HG03159 (cell line): ENCODE results near the gene ZFP62.

ENCODE experiments used
- ATAC-seq: cut with Tn5 transposase; IDR thresholded peaks from one replicate; pipeline ENCODE4 v1.9.1; 2021; ENCODE audit warnings: mild to moderate bottlenecking, moderate library complexity; ENCODE audit not compliant: unreplicated experiment

ZFP62 gene

DNA sequence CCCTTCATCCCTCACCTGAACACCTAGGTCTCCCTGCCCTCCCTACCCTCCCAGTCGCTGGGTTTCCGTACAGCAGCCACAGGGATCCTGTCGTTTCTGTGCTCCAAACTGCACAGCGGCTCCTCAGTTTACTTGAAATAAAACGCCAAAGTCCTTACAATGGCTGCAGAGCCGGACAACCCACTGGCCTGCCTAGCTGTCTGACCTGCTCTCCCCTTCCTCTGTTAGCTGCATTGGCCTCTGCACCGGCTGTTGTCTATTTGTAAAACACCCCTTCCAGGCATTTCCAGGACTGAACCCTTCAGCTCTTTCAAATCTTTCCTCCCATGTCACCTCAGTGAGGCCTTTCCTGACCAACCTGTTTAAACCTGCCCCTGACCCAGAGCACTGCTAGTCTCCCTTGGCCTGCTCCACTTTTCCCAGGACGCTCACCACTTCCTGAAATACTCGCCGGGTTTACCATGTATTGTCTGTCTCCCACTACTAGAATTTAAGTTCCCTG, 49.4 kb downstream of the ZFP62 start:
- ATAC-seq: no peak

DNA sequence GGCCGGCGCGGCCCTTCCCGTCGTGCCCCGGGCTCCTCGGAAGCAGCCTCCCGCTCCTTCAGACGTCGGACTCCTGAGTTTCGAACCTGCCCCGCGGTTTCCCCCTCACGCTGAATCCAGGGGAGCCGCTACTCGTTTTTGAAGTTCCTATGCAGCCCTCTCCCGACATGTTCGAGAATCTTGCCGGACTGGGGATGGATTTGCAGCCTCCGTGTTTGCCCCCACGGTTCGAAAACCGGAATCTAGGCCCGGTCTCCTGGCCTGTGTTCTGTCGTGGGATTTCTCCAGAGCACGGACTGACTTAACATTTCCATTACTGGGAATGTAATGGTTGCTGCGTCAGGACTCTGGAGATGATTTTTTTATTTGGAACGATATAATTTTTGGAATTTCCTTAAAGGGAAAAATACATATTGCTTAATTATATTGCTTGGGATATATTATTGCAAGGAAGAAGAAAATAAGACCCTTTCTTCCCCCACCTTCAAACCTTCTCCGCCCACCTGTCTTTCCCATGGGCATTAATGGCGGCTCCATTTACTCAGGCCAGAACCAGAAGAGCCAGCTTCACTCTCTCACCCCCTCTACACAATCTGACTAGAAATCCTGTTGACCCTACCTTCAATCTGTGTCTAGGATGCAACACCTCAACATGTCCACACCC, 50.0 kb downstream of the ZFP62 start:
- no peak for ATAC-seq

DNA sequence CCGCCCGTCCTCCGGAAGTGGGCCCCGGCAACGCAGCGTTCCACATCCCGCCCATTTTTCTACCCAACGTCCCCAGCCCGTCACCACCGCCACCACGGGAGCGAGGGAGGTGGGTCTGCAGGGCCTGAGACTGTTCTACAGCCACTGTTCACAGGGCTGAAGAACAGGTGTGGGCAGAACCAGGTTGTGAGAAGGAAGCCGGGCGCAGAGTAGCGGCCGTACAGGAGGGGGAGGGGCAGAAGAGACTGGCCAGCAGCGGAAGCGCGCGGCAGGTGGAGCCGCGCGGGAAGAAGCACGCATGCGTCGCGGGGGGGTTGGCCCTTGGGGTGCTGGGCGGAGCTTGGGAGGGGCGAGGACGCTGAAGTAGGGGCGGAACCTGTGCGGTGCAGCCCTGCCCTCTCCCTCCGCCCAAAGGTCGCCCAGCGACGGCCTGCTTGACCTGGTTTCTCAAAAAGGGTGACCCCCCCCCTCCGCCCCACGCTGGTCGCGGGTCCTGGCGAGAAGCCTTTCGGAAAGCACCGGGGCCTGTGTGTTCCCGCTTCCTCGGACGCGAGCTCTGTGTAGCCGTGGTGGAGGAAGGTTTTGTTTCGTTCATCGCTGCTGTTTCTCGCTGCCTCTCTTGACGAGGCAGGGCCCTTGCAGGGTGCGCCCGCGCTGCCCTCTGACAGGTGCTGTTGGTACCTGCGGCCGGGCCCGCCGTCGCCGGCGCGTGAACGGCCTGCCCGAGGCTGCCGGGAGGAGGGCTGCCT, 50.7 kb downstream of the ZFP62 start:
- peak; percentile 68 for ATAC-seq

DNA sequence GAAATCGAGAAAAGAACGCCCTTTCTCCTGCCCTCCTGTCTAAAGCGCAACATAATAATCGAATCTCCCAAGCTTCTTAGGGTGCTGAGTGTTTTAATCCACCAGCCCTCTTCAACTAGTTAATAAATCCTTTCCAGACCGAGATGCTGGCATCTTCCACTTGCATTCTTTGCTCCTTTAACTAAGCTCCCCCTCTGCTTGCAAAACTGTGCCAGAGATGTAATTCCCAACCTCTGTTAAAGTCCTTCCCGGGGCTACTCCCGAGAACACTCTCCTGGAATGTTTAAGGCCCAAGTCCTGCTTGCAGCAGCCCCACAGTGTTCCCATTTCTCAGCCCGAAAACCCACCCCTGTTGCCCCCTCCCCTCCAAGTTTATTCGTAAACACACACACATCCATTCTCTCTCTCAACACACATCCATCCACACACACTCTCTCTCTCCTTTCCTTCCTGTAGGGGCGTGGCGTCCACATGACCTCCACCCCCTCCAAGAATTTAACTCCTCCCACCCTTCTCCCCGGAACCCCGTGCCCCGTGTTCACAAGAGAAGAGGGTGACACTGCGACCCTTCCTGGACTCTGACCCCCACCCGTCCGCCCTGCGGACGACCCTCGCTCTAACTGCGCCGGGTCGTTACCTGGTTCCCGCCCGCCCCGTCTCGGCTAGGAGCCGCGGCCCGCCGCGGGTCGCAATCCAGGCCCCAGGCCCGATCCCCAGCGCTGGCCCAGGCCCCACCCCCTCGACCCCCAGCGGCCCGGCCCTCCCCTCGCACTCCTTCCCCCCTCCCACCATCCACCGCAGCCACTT, 51.5 kb downstream of the ZFP62 start:
- ATAC-seq: peak; percentile 60

DNA sequence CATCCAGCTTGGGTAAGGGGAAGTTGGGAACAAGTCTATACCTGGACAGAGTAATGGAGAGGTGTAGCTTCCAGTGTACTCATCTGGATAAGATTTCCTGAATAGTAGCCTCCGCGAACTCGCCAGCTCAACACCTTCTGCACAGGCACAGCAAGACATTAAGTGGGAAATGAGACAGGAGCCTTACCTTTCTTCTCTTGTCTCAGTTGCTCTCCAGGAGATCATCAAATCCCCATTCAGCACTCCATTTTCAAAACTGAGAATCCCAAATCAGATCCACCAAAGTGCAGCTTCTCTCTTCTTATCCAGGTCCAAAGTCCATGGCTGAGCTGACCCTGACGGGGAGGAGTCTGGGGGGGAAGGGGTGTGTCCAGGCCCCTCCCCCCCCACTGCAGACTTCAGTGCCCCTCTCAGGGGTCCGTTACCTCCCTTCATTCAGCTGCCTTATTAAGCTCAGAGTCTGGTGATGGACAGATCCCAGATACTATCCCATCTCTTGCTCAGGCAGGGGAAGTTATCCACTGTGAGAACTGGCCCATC, 52.5 kb downstream of the ZFP62 start:
- no peak for ATAC-seq

GRCh38 chr5:180807654-180808414, 53.2 kb downstream of the ZFP62 start:
- ATAC-seq: no peak

DNA sequence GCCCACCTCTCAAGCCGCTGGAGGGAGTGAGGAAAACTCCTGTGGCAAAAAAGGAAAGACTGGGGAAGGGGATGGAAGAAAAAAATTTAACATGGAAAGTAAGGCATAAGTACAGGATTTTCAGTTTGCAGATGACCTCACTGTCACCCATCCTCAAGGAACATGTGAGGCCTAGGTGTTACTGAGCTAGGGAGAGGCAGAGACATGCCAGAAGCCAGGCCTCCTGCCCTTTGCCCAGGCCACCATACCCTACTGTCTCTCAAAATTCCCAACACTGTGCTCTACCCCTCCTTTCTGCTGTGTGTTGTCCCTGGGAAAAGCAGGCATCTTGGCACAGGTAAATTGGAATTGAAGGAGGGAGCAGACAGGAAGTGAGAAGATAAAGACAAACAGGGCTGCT, 54.0 kb downstream of the ZFP62 start:
- ATAC-seq: no peak

DNA sequence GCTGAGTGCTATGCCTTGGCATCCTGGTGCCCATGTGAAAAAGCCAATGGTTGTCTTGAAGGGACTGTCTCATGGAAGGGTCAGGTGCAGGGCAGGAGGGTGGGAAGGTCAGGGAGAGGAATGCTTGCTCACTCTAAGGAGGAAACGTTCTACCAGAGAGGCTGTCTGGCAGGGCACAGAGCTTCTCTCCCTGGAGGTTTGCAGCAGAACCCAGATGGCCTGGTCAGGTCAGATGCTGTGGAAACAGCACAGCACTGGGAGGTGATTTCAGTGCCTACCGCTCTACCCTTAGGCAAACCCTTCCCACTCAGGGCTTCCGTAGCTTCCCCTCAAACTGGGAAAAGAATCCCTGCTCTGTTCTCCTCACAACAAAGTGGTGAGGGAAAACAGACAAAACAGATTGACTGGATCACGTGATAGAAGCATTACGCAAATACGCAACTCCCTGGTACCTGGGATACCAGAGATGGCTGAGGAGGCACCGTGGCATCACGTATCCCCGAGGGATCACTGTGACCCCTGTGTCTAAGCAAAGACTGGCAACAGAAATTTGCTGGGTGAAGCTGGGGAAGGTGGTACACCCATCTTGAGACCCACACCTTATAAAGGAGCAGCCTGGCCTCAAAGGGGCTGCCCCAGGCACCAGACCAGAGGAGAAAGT, 54.6 kb downstream of the ZFP62 start:
- ATAC-seq: no peak

DNA sequence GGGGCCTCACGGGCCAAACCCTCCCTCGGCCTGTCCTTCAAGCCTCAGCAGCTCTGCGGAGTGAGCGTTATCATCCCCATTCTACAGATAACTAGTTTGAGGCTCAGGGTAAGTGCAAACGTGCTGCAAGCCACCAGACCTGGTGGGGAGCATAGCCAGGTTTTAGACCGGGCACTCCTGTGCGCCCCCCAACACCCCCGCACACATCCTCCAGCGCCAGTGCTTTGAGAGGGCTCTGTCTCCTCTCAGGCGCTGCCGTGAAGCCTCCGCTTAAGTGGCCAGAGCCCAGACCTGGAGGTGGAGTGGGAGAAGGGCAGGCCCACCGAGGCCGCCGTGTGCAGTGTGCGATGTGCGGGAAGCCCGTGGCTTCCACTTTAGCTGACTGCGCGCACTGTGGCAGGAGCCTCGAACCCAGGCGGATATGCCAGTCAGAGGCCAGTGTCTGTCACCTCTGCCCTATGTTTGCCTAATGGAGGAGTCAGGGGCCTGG, 56.9 kb downstream of the ZFP62 start:
- no peak for ATAC-seq

- ATAC-seq: peak; percentile 62
Measured at GRCh38 chr5:180803181-180804128, 57.6 kb downstream of the ZFP62 start.

GRCh38 chr5:180802325-180803180, 58.5 kb downstream of the ZFP62 start, which contains the start of gene MGAT1:
Gene MGAT1, minus strand, starts transcription at chr5:180802806. Its CDS starts 9,835 bp downstream, at chr5:180792971.
- ATAC-seq: peak; percentile 44

- no peak for ATAC-seq
Measured at GRCh38 chr5:180801596-180802324, 59.3 kb downstream of the ZFP62 start.

DNA sequence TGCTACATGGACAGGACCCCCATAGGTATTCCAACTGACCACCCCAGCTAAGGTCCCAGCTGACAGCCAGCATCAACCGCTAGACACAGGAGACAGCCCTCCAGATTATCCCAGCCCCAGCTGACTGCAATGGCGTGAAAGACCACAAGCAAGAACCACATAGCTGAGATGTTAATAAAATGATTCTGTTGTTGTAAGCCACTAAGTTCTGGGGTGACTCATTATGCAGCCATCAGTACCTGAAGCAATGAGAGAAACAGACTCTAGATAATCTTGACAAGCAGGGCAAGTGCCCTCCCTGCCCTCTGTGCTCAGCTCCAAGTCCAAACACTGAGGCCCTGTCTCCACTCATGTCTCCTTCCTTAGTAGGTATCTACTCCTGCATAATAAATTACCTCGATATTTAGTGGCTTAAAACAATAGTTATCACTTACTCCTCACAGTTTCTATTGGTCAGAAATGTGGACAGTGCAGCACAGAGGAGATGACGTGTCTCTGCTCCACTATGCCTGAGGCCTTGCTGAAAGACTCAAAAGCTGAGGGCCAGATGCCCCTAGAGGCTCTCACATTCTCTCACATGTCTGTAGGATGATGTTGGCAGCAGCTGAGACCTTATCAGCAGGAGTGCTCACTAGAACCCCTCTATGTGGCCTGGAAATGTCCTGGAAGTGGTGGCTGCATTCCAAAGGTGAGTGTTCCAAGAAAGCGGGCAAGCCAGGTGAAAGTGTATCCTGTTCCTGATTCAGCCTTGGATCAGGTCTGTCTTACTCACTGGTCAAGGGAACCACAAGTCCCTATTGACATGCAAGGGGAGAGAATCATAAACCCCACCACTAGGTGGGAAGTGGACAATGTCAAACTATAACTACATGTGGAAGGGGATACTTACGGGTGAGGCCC, 60.9 kb downstream of the ZFP62 start:
- no peak for ATAC-seq

- no peak for ATAC-seq
Measured at GRCh38 chr5:180799194-180799593, 61.9 kb downstream of the ZFP62 start.

DNA sequence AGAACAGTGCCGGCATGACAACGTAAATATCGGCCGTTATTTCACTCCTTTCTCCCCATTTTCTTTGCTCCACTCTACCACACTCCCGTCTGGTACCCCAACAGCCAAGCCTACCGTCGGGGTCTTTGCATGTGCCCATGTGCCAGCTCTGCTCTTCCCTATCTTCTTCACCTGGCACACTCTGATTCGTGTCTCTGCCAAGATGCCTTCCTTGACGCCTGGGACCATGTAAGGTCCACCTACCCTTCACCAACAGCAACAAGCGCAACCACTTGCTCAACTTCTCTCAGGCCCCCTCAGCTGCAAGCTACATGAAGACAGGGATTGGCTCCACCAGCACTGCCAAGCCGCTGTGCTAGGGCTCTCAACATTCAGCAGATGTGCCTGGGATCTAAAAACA, 62.9 kb downstream of the ZFP62 start:
- ATAC-seq: no peak
